HCT116 (cell line): ENCODE measurements around the gene SNCAIP. TPM values are rescaled to one million over a fixed set of nuclear protein-coding genes. Genes with fewer than 3 reads are reported as not detected.

Experiments used
- ATAC-seq: fragments of 200-7000 bp; cut with Tn5 transposase; 2 replicates; pipeline ENCODE4 v1.9.1; 2020; ENCODE audit warnings: mild to moderate bottlenecking, moderate library complexity
- BruUV-seq: library from RNA; stranded (reverse); fragments of 400-500 nt; replicated peaks from 2 replicates; lab custom pipeline; 2021; lab: Mats Ljungman, UMichigan
- CTCF ChIA-PET: fragments of 300-600 bp; sonication (Branson Sonifier 250); formaldehyde crosslinking; loops from one replicate; lab custom pipeline; 2021; ENCODE audit warnings: antibody characterized with exemption; lab: Charles Lee
- POLR2A ChIA-PET: fragments of 300-600, 350-600 bp; sonication (Branson Sonifier 250); formaldehyde crosslinking; loops from one replicate; lab custom pipeline; 2021; ENCODE audit warnings: antibody characterized with exemption; lab: Charles Lee
- RAD21 ChIA-PET, 2 experiments: fragments of 300-600 bp; sonication (Branson Sonifier 250); formaldehyde crosslinking; loops; one replicate each; lab custom pipeline; 2023; ENCODE audit warnings: low total read pairs in 2 of 2; ENCODE audit not compliant: uncharacterized antibody in 2 of 2, unreplicated experiment in 2 of 2, low non-redundant PET in 1 of 2; lab: Charles Lee
- DNase-seq: peaks from one replicate; pipeline ENCODE4 v3.0.0-alpha.2; 2010; ENCODE audit warnings: low read depth, low spot score
- H2AFZ ChIP-seq: fragments of 200-600 bp; shearing (Covaris generic), sonication (generic); 2 replicates; pipeline ENCODE4 v1.6.1; 2017; ENCODE audit warnings: low read depth, mixed run types, mixed read lengths, antibody characterized with exemption, low read length; ENCODE audit not compliant: poor library complexity, severe bottlenecking
- H3K27ac ChIP-seq: 2 replicates; pipeline ENCODE4 v1.5.1; 2012; ENCODE audit warnings: low read depth, low read length
- H3K27me3 ChIP-seq: fragments of 200-600 bp; sonication (generic); 2 replicates; pipeline ENCODE4 v1.6.1; 2016; ENCODE audit warnings: mixed run types, low read length, mixed read lengths; ENCODE audit not compliant: insufficient read depth
- H3K36me3 ChIP-seq, 2 experiments: fragments of 200-500 bp in 1 of 2; fragments of 200-600 bp in 1 of 2; sonication (Bioruptor generic) in 1 of 2; sonication (generic) in 1 of 2; 2 replicates each; pipeline versions ENCODE4 v1.5.1 to v1.6.1; 2014 to 2016; ENCODE audit warnings: low read length in 2 of 2, inconsistent platforms in 1 of 2, mixed read lengths in 1 of 2, mixed run types in 1 of 2; ENCODE audit not compliant: insufficient read depth in 2 of 2, control insufficient read depth in 1 of 2
- H3K4me1 ChIP-seq, 2 experiments: fragments of 200-600 bp in 1 of 2; sonication (generic) in 1 of 2; 2 replicates each; pipeline versions ENCODE4 v1.5.1 to v1.6.1; 2012 to 2017; ENCODE audit warnings: low read length in 2 of 2, inconsistent platforms in 1 of 2, mild to moderate bottlenecking in 1 of 2, mixed read lengths in 1 of 2, mixed run types in 1 of 2, moderate library complexity in 1 of 2; ENCODE audit not compliant: insufficient read depth in 2 of 2, control insufficient read depth in 1 of 2
- H3K4me2 ChIP-seq: fragments of 200-600 bp; sonication (generic); 2 replicates; pipeline ENCODE4 v1.6.1; 2017; ENCODE audit warnings: mixed run types, low read length, mixed read lengths
- H3K4me3 ChIP-seq, 2 experiments: fragments of 200-600 bp in 1 of 2; sonication (generic) in 1 of 2; replicated peaks in 1 of 2; 2 replicates each; pipeline ENCODE4 v1.5.1; 2011 to 2016; ENCODE audit warnings: low read length in 2 of 2, control low read depth in 1 of 2, low read depth in 1 of 2, mild to moderate bottlenecking in 1 of 2, mixed read lengths in 1 of 2, mixed run types in 1 of 2
- H3K79me2 ChIP-seq: fragments of 200-600 bp; sonication (generic); 2 replicates; pipeline ENCODE4 v1.6.1; 2017; ENCODE audit warnings: mild to moderate bottlenecking, mixed run types, low read length, moderate library complexity, mixed read lengths; ENCODE audit not compliant: insufficient read depth
- H3K9ac ChIP-seq: fragments of 200-600 bp; sonication (generic); 2 replicates; pipeline ENCODE4 v1.6.1; 2016; ENCODE audit warnings: low read length, mixed read lengths
- H3K9me2 ChIP-seq: fragments of 200-600 bp; sonication (generic), shearing (Covaris generic); 2 replicates; pipeline ENCODE4 v1.6.1; 2017; ENCODE audit warnings: mixed run types, mild to moderate bottlenecking, moderate library complexity; ENCODE audit not compliant: insufficient read depth
- H3K9me3 ChIP-seq, 2 experiments: fragments of 200-500 bp in 1 of 2; fragments of 200-600 bp in 1 of 2; sonication (Bioruptor generic) in 1 of 2; sonication (generic) in 1 of 2; 2 replicates each; pipeline ENCODE4 v1.6.1; 2014 to 2017; ENCODE audit warnings: low read length in 2 of 2, mixed read lengths in 2 of 2, inconsistent platforms in 1 of 2, low read depth in 1 of 2, mild to moderate bottlenecking in 1 of 2, mixed run types in 1 of 2, moderate library complexity in 1 of 2; ENCODE audit not compliant: control insufficient read depth in 1 of 2, insufficient read depth in 1 of 2
- H4K20me1 ChIP-seq: fragments of 200-600 bp; sonication (generic), shearing (Covaris generic); 2 replicates; pipeline ENCODE4 v1.6.1; 2017; ENCODE audit warnings: mixed run types, mild to moderate bottlenecking, moderate library complexity; ENCODE audit not compliant: insufficient read depth
- CBX3 ChIP-seq: IDR thresholded peaks from 2 replicates; pipeline ENCODE4 v1.6.1; 2012; ENCODE audit warnings: low read depth
- CEBPB ChIP-seq: IDR thresholded peaks from 2 replicates; pipeline ENCODE4 v1.6.1; 2012; ENCODE audit warnings: low read depth
- EGR1 ChIP-seq: IDR thresholded peaks from 2 replicates; pipeline ENCODE4 v1.6.1; 2012; ENCODE audit warnings: low read depth
- ELF1 ChIP-seq: IDR thresholded peaks from 2 replicates; pipeline ENCODE4 v1.6.1; 2012; ENCODE audit warnings: low read depth, borderline replicate concordance
- EZH2 ChIP-seq: fragments of 200-600 bp; sonication (generic); IDR thresholded peaks from 2 replicates; pipeline ENCODE4 v1.6.1; 2017; ENCODE audit warnings: antibody characterized with exemption, mixed run types
- EZH2phosphoT487 ChIP-seq: fragments of 200-600 bp; IDR thresholded peaks from 2 replicates; pipeline ENCODE4 v1.6.1; 2018; ENCODE audit warnings: antibody characterized with exemption, borderline replicate concordance
- FOSL1 ChIP-seq: IDR thresholded peaks from 2 replicates; pipeline ENCODE4 v1.6.1; 2012; ENCODE audit warnings: low read depth
- POLR2A ChIP-seq: IDR thresholded peaks from 2 replicates; pipeline ENCODE4 v1.7.0; 2011; ENCODE audit warnings: borderline replicate concordance; ENCODE audit not compliant: insufficient read depth, insufficient read length; ENCODE audit errors: extremely low read depth
- POLR2AphosphoS5 ChIP-seq: IDR thresholded peaks from 2 replicates; pipeline ENCODE4 v1.6.1; 2011; ENCODE audit warnings: mild to moderate bottlenecking, low read depth, low read length, moderate library complexity
- RAD21 ChIP-seq: IDR thresholded peaks from 2 replicates; pipeline ENCODE4 v1.6.1; 2012; ENCODE audit warnings: low read depth, mild to moderate bottlenecking
- SP1 ChIP-seq: IDR thresholded peaks from 2 replicates; pipeline ENCODE4 v1.6.1; 2012; ENCODE audit warnings: low read depth
- SRF ChIP-seq: IDR thresholded peaks from 2 replicates; pipeline ENCODE4 v1.6.1; 2012; ENCODE audit warnings: low read depth
- ZFX ChIP-seq: fragments of 450-650 bp; IDR thresholded peaks from 2 replicates; pipeline ENCODE4 v1.6.1; 2017
- ZNF274 ChIP-seq: fragments of 200-500 bp; sonication (Bioruptor generic); IDR thresholded peaks from 2 replicates; pipeline ENCODE4 v1.6.1; 2014; ENCODE audit warnings: mild to moderate bottlenecking, low read depth, low read length, inconsistent platforms
- intact Hi-C: fragments of 100-400 bp; cut with micrococcal nuclease; formaldehyde crosslinking; loops from 2 replicates; pipeline ENCODE4 v1.10.0; 2022
- total RNA-seq: library from RNA; stranded (reverse); gene quantifications from one replicate; pipeline ENCODE4 v1.2.1, GENCODE V29; 2021; ENCODE audit not compliant: unreplicated experiment
- TF ChIP-seq, protein P1 (sequence below): IDR thresholded peaks from 2 replicates; pipeline ENCODE4 v1.6.1; 2012
- TF ChIP-seq, protein P2 (sequence below): IDR thresholded peaks from 2 replicates; pipeline ENCODE4 v1.6.1; 2012; ENCODE audit warnings: low read depth
- TF ChIP-seq, protein P3 (sequence below): IDR thresholded peaks from 2 replicates; pipeline ENCODE4 v1.6.1; 2012

Gene SNCAIP
- total RNA-seq, 1 experiment from 2014 or later, result not detected

DNA sequence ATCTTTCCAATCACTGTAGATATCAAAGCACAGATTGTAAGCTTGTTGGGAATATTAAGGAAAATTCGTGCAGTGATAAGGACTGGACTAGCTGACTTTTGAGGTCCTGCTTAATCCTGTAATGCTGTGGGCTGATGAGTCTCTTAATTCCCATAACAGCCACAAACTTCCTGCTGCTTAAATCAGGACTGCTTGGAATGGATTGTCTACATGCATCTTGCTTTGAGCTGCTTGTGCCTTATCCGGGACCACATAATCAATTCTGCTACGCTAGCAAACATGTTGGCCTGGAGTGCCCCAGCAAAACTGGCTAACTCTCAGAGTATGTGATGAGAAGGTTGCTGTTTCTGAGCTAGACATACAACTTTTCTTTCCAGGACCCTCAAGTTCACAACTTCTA lies 79.6 kb downstream of the SNCAIP start:
- no peak overlapping the region for H3K9ac ChIP-seq
- H3K79me2 ChIP-seq, result no peaks in the 10 kb centered on the region
- no peaks in the 10 kb centered on the region for H4K20me1 ChIP-seq
- no peak overlapping the region for H3K4me3 ChIP-seq
- H3K36me3 ChIP-seq, result no peaks in the 10 kb centered on the region
- BruUV-seq, result no TSS peak
- intact Hi-C loops, result no loop called here
- no peaks in the 10 kb centered on the region for H3K9me2 ChIP-seq
- no peak for DNase-seq
- H2AFZ ChIP-seq, result no peak overlapping the region
- H3K4me1 ChIP-seq, result no peaks in the 10 kb centered on the region
- H3K27ac ChIP-seq, result no peak overlapping the region
- peaks cover 3% of the 10 kb centered on the region; the same call in 1 of the 2 replicates for H3K27me3 ChIP-seq
- ATAC-seq, result no peak
- no peak overlapping the region for H3K4me2 ChIP-seq
- RAD21 ChIA-PET, result no interaction called here
- TF ChIP-seq SRF (no peak), CBX3 (no peak), ZNF274 (no peak), POLR2A (no peak), EGR1 (no peak), POLR2AphosphoS5 (no peak)
- TF ChIP-seq, protein P1, sequence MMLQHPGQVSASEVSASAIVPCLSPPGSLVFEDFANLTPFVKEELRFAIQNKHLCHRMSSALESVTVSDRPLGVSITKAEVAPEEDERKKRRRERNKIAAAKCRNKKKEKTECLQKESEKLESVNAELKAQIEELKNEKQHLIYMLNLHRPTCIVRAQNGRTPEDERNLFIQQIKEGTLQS, result no peak
- TF ChIP-seq, all 23 proteins: peak for 0
- H3K9me3 ChIP-seq, result no peaks in the 10 kb centered on the region
- ChIA-PET POLR2A (no interaction called here), CTCF (no interaction called here)

DNA sequence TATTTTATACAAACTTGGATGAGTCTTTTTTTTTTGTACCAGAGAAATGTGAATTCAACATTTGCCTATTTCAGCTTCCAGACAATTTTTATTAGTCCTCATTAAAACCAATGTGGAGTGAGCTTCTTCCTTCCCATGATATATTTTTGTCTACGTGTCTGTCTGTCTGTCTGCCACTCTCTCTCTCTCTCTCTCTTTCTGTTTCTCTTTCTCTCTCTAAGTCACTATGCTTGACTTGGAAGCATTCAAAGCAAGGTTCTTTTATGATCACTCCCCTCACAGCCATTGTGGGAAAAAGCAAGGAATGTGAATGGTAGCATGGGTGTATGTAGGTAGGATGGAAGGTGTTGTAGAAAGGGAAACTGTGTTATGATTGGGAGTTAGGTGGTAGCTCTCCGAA lies 80.2 kb downstream of the SNCAIP start:
- BruUV-seq, result no TSS peak
- Histone ChIP-seq H3K27ac (no peak overlapping the region), H3K9me2 (no peaks in the 10 kb centered on the region), H3K4me1 (no peaks in the 10 kb centered on the region), H2AFZ (no peak overlapping the region), H3K27me3 (peaks cover 3% of the 10 kb centered on the region; the same call in 1 of the 2 replicates), H3K36me3 (no peaks in the 10 kb centered on the region), H3K79me2 (no peaks in the 10 kb centered on the region), H3K4me2 (no peak overlapping the region), H3K9me3 (no peaks in the 10 kb centered on the region), H4K20me1 (no peaks in the 10 kb centered on the region), H3K9ac (no peak overlapping the region), H3K4me3 (no peak overlapping the region)
- POLR2A ChIA-PET, result no interaction called here
- intact Hi-C loops, result no loop called here
- ATAC-seq (no peak), DNase-seq (no peak)
- CTCF ChIA-PET, result no interaction called here
- RAD21 ChIA-PET, result no interaction called here
- TF ChIP-seq, protein P1, result no peak
- no peak for TF ChIP-seq CBX3
- TF ChIP-seq POLR2A, result no peak
- no peak for TF ChIP-seq FOSL1
- TF ChIP-seq SRF, result no peak
- TF ChIP-seq, protein P2, sequence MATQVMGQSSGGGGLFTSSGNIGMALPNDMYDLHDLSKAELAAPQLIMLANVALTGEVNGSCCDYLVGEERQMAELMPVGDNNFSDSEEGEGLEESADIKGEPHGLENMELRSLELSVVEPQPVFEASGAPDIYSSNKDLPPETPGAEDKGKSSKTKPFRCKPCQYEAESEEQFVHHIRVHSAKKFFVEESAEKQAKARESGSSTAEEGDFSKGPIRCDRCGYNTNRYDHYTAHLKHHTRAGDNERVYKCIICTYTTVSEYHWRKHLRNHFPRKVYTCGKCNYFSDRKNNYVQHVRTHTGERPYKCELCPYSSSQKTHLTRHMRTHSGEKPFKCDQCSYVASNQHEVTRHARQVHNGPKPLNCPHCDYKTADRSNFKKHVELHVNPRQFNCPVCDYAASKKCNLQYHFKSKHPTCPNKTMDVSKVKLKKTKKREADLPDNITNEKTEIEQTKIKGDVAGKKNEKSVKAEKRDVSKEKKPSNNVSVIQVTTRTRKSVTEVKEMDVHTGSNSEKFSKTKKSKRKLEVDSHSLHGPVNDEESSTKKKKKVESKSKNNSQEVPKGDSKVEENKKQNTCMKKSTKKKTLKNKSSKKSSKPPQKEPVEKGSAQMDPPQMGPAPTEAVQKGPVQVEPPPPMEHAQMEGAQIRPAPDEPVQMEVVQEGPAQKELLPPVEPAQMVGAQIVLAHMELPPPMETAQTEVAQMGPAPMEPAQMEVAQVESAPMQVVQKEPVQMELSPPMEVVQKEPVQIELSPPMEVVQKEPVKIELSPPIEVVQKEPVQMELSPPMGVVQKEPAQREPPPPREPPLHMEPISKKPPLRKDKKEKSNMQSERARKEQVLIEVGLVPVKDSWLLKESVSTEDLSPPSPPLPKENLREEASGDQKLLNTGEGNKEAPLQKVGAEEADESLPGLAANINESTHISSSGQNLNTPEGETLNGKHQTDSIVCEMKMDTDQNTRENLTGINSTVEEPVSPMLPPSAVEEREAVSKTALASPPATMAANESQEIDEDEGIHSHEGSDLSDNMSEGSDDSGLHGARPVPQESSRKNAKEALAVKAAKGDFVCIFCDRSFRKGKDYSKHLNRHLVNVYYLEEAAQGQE, result no peak
- TF ChIP-seq, protein P3, sequence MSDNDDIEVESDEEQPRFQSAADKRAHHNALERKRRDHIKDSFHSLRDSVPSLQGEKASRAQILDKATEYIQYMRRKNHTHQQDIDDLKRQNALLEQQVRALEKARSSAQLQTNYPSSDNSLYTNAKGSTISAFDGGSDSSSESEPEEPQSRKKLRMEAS, result no peak
- TF ChIP-seq ZNF274, result no peak
- no peak for TF ChIP-seq SP1
- no peak for TF ChIP-seq EZH2phosphoT487
- no peak for TF ChIP-seq CEBPB
- no peak for TF ChIP-seq EGR1
- no peak for TF ChIP-seq ELF1
- no peak for TF ChIP-seq EZH2
- no peak for TF ChIP-seq RAD21
- TF ChIP-seq ZFX, result no peak
